NCI-H146 treated with DMSO at 0.1 percent for 48 hours (cell line): ENCODE data around the gene RAP1GAP2.
"Not testable (repeated sequence)": the region's sequence is repeated elsewhere in the genome, so short reads cannot be mapped to it uniquely, and the experiment has no call there.

Experiments used
- DNase-seq: peaks from one replicate; lab custom pipeline; 2025; ENCODE audit not compliant: unreplicated experiment; lab: John Stamatoyannopoulos, UW

RAP1GAP2 gene

DNA sequence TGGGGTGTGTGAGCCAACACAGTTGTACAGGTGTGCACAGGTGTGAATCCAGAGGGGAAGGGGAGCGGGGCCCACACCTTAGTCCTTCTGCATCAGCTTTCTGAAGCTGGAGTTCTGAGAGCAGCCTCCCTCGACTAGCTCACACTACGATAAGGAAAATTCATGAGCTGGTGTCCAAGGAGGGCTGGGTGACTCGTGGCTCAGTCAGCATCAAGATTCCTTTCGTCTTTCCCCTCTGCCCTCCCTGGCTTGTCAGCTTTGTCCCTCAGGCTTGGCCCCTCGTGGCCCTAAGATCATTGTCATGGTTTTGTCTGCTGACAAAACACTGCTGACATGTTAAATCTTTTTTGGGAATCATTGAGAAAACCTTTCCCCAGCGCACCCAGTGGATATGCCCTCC is 219.7 kb downstream of the RAP1GAP2 start:
- DNase-seq, result no peak

DNA sequence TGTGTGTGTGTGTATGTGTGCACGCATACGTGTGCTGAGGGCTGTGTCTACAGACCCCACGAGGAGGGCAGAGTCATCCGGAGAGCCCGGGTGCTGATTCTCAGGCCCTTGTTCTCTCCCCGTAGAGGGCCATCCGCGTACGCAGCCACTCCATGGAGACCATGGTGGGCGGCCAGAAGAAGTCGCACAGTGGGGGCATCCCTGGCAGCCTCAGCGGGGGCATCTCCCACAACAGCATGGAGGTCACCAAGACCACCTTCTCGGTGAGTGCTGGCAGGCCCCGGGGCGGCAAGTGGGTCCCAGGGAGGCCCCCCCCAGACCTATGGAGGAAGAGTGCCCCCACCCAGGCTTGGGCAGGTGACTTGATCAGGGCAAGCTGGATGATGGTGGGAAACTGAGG is 221.7 kb downstream of the RAP1GAP2 start:
- DNase-seq, result no peak

DNA sequence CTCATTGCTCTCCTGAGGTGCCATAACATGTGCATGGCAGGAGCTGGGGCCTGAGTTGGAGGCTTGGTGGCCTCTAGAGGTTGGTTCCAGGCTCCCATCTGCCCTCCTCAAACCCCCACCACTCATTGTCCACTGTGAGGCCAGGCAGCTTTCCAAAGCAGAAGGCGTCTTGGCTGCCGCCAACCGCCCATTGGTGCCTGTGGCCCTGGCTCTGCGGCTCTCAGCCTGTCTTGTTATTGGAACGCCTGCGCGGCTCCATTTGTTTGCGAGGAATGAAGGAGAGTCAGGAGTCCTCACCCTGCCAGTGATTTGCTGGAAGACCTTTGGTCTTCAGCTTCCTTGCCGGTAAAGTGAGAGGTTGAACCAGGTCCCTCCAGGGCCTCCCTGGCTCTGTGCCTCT is 223.5 kb downstream of the RAP1GAP2 start:
- no peak for DNase-seq

DNA sequence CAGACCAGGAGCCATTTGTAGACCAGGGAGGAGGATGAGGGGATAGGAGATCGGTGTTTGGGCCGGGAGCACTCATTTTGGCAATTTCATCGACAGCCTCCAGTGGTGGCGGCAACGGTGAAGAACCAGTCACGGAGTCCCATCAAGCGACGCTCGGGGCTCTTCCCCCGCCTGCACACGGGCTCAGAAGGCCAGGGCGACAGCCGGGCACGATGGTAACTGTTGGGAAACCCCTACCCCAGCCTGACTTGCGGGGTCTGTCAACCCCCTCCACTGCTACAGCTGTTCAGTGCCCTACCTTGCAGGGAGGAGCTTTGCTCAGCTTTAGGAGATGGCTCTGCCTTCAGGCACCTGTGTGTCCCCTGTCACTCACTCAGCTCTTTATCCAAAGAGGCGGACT is 224.1 kb downstream of the RAP1GAP2 start:
- DNase-seq, result no peak

DNA sequence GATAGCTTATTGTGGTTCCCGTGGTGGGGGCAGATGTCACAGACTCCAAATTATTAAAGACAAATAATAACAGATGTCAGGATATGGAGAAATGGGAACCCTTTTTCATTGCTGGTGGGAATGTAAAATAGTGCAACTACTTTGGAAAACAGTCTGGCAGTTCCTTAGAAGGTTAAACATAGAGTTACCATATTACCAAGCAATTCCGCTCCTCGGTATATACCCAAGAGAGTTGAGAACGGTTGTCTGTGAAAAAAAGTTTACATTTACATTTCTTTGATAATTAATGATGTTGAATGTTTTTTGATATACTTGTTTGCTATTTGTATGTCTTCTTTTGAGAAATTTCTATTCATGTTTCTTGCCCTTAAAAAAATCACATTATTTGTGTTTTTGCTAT is 226.0 kb downstream of the RAP1GAP2 start:
- DNase-seq, result no peak

DNA sequence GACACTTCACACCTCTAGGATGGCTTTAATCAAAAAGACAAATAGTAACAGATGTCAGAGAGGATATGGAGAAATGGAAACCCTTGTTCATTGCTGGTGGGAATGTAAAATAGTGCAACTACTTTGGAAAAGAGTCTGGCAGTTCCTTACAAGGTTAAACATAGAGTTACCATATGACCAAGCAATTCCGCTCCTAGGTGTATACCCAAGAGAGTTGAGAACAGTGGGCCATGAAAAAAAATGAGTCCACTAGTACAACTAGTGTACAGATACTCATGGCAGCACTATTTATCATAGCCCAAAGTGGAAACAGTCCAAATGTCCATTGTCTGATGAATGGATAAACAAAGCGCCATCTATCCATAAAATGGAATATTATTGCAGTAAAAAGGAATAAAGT is 228.1 kb downstream of the RAP1GAP2 start:
- no peak for DNase-seq

DNA sequence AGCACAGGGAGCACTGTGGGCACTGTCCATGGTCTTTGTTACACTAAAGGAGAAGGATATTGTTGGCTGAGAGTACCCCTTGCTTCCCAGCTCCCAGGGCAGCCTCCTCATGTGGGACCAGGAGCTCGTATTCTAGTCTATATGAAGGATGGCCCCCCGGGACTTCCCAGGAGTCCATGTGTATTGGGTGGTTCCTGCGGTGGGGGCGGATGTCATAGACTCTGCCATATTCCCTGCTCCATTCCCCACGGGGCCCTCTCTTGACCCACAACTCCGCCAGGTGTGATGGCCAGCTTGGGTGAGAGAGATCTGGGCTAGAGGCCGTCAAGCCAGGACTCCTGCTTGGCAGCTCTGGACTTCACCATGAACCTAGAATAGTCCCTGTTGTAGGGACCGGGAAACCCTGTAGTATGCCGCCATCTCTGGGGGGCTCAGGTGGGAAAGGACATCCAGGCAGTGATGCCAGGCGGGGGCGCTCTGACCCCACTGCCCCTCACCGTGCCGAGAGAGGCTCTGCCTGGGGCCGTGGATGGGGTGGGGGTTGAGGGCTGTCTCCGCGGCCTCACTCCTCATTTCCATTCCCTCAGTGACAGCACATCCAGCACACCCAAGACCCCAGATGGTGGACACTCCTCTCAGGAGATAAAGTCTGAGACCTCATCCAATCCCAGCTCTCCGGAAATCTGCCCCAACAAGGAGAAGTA is 229.3 kb downstream of the RAP1GAP2 start:
- no peak for DNase-seq

DNA sequence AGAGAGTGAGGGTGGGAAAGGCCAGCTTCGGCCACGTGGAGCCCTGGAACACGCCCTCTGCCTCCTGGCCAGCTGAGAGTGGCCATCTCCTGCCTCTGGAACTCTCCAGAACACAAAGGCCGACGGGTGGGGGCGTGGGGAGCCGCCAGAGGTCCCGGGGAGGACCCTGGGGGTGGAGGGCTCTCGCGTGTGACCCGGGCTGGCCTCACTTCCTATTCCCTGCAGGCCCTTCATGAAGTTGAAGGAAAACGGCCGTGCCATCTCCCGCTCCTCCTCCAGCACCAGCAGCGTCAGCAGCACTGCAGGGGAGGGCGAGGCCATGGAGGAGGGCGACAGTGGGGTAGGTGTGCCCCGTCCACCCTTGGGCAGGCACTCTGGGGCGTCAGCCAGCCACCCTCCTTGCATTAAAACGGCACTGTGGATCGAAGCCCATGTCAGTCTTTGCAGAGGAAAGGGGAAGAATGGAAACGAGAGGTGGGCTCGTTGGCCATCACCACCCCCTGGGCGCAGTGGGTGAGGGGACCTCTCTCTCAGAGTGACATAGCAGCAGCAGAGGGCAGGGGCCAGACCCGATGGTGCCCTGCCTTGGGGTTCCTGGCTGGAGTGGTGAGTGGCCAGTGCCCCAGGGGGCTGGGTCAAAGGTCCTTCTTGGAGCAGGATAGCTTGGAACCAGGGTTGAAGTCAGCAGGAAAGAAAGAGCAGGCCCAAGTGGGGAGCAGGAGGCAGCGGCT is 230.1 kb downstream of the RAP1GAP2 start:
- DNase-seq, result no peak

DNA sequence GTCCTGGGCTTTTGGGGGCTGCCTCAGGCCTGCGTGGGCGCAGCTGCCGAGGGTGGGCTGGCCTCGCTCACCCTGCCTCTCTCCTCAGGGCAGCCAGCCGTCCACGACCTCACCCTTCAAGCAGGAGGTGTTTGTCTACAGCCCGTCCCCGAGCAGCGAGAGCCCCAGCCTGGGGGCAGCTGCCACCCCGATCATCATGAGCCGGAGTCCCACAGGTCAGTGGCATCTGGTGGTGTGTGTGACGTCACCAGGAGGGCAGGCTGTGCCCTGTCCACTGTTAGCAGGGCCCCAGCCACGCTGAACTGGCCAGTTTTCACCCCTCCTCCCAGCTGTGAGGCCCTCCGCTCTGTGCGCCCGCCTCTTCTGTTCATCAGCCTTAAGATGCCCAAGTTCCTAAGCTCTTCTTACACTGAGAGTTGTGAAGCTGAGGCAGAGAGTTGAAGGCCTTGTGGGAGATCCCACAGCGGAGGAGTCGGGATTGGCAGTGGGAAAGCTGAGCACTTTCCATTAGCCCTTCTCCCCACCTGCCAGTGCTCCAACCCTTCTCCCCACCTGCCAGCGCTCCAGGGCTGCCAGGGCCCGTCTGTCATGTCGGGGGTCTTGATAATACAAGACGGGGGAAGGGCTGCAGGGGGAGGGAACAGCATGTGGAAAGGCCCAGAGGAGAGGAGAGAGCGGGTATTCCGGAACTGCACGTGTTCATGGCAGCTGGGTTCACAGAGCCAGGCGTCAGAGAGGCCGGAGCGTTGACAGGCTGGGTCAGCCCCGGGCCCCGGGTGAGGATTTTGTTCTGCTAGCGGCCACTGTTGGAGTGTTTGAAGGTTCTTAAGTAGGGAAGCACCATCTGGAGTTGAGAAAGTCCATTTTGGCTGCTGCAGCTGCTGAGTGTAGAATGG is 230.9 kb downstream of the RAP1GAP2 start:
- no peak for DNase-seq

DNA sequence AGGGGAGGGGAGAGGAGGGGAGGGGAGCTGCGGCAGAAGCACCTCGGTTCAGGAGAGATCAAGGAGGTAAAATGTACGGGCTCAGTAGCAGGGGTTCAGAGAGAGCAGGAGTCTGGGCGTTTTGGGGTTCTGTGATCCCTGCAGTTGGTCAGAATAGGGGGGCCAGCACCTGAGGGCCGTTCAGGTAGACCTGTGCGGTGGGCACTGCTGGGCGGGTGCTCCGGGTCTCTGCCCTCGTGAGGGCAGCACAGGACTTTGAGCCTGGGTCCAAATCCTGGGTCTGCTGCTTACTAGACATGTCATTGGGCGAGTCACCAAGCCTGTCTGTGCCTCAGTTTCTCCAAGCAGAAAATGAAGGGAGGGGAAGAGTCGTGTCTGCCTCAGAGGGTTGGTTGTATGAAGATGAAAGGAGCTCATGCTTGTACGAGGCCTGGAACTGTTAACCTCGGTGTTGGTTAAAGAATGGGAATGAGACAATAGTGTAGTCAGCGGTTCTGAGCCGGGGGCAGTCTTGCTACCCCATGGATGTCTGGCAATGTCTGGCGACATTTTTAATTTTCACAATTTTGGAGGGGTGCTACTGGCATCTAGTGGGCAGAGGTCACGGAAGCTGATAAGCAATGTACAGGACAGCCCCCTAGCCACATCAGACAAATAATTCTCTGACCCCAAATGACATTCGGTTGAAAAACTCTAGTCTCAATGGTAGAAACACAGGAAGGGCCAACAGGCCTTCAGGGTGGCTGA is 231.7 kb downstream of the RAP1GAP2 start:
- DNase-seq, result no peak

DNA sequence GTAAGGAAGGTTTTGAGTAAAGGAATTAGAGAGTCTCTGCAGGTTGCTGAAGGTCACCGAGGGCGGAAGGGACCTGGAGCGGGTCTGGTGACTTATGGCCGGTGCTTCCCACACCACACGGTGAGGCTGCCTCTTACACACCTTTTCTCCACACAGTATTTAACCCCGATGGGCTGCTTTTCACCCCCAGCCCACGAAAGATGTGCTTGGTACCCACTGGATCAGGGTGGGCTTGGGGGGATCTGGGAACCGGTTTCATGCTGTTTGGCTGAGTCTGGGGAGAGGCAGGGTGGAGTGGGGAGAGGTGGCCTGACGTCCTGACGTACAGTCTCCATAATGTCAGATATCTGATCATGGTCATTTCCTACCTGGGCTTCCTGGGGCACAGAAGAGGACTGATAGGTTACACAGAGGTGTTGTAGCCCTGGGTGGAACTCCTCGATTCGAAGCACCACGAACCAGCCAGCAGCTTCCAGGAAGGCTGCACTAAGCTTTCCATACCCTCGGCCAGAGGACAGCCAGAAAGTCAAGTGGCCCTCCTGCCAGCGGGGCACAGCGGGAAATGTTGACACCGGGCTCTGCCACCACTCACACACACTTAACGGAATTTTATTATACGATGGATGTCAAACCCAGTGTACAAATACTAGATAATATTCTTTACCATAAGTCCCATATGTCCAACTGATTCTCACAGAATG is 233.1 kb downstream of the RAP1GAP2 start:
- DNase-seq, result no peak

DNA sequence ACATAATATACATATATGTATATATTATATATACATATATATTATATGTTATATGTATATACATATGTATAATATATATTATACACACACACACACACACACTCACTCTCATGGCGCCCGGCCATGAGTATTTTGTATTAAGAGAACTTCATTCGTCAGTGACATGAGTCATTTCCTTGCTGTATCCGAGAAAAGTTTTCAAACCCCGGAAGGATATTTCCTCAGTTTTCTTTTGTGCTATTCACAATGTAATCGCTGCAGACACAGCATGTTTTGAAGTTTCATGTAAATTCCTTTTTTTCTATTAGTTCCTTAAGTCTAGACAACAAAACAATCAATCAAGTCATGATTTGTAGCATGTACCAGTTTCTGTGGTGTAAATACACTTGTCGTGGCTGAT is 233.9 kb downstream of the RAP1GAP2 start:
- DNase-seq, result no peak

DNA sequence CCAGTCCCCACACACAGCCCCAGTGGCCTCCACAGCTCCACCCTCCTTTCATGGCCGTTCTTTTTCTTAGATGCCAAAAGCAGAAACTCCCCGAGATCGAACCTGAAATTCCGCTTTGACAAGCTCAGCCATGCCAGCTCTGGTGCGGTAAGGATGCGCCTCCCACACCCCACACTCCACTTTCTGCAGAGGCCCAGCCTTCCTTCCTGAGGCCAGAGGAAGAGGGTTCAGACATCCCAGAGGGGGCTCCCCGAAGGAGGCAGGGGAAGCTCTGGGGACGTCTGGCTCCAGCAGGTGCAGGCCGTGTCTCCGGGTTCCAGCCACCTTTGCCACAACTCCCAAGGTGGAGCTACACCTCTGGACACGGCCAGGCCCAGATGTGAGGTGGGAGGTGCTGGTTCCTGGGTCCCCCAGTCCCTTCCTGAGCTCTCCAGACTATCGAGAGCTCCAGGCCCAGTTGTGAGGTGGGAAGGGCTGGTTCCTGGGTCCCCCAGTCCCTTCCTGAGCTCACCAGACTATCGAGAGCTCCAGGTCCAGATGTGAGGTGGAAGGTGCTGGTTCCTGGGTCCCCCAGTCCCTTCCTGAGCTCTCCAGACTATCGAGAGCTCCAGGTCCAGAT is 234.7 kb downstream of the RAP1GAP2 start:
- not testable (repeated sequence) for DNase-seq

DNA sequence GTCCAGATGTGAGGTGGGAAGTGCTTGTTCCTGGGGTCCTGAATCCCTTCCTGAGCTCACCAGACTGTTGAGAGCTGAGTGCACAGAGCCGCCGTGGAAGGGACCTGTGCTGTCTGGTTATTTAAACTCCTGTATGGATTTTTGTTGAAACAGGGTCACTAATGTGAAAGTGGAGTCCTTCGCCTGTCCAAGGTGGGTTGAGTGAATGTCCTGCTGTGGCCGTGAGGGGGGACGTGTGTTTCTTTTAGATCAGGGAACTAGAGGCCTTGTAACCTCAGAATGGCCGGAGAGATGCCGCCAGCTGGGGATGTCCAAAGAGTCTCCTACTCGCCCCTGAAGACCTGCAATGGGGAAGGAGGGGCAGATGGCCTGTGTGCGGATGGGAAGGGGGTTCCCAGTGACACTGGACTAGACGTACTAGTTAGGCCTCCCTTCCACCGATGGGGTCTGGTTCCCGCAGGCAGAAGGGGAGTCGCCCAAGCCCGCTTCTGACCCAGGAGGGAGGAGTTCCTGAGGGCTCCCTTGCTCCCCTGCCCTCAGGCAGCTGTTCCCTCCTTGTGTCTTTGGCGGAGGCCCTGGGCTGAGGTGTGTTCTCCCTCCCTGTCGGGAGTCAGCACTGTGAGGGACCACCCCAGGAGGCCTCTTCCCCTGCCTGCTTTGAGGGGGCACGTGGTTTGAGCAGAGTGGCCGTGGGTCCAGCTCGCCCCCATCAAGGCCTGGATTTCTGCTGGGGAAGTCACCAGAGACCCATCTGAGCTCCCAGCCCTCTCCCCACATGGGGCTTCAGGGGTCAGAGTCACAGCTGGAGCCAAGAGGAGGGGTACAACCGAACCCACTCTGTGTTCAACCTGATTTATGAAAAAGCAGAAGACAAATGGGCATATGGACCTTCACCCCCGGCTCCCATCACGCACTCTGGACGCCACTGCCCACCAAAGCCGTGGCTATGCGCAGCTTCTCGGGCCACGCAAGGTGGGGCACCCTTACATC is 236.3 kb downstream of the RAP1GAP2 start:
- DNase-seq, result no peak

DNA sequence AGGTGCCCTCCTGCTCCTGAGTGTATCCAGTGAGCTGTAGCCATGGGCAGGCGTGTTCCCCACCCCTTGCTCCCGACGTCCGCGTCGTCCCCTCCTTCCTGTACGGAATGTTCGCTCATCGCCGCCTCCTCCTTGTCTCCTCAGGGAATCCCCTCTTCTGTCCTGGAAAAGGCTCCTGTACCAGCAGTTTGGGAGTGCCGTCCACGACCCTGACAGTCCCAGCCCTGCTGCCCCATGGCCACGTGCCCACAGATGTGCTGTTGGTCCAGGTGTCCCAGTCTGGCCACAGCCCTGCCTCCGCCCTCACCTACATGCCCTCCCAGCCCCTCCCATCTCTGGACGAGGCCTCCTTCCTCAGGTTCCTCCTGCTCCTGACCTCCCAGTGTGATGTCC is 237.0 kb downstream of the RAP1GAP2 start:
- no peak for DNase-seq

DNA sequence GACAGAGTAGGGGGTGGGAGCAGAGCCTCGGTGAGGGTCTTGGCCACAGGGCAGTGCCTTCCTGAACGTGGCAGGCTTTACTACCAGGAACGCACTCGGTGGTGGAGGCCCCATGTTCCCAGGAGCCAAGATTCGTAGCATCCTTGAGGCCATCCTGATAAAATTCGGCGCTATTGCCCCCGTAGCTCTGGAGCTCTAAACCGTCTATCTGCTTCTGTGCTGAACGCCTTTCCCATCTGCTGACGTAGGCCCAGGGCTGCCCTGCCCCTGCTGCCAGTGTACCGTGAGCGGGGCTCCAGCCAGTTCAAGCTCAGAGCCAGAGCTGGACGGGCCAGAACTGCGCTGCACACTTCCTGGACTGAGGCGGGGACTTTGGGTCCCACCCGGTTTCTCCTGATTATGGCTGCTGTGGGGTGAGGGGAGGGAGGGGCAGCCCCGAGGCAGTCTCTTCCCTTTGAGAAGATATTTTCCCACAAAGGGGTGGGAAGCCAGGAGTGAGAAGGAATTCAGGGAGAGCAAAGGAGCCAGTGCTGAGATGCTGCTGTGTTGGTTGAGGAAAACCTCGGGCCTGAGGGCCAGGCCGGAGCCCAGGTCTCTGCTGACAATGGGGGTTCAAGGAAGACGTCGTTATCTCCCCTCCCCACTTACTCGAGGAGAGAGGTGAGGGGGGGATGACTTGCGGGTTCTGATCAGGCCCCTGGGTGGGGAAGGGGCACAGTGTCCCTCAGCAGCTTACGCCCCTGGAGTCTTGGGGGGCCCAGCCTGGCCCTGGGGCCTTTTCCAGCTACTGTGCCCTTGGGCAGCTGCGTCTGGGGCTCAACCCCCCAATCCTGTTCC is 237.7 kb downstream of the RAP1GAP2 start:
- DNase-seq, result no peak

DNA sequence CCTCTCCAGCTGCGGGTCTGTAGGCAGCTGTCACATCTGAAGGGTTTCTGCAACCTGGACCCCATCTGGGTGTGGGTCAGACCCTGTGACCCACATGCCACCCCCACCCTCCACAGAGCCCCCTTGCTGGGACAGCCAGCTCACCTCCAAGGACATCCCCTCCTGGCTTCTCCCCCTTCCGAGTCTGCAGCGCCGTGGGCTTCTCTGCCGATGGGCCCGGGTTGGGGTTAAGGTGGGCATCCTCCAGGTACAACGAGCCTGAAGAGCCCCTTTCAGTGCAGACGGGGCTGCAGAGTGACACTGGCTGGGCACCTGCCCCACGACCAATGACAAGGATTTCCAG is 238.3 kb downstream of the RAP1GAP2 start:
- DNase-seq, result no peak
